KMS-11 (cell line): ENCODE measurements around the gene SKI.
"Not testable (repeated sequence)": the region's sequence is repeated elsewhere in the genome, so short reads cannot be mapped to it uniquely, and the experiment has no call there.

Source experiments
- H2AFZ ChIP-seq: fragments of 200-600 bp; sonication (generic); 2 replicates; pipeline ENCODE4 v1.6.1; 2016; ENCODE audit warnings: antibody characterized with exemption, mixed run types, low read depth
- H3K27ac ChIP-seq: fragments of 200-600 bp; sonication (generic); 2 replicates; pipeline ENCODE4 v1.6.1; 2016; ENCODE audit warnings: mild to moderate bottlenecking, mixed run types
- H3K27me3 ChIP-seq: fragments of 200-600 bp; sonication (generic); 2 replicates; pipeline ENCODE4 v1.6.1; 2017; ENCODE audit warnings: mild to moderate bottlenecking, low read depth, mixed run types, moderate library complexity; ENCODE audit not compliant: insufficient read depth
- H3K36me3 ChIP-seq: fragments of 200-600 bp; sonication (generic); 2 replicates; pipeline ENCODE4 v1.6.1; 2017; ENCODE audit warnings: mild to moderate bottlenecking, mixed run types; ENCODE audit not compliant: insufficient read depth
- H3K4me1 ChIP-seq: fragments of 200-600 bp; sonication (generic); 2 replicates; pipeline ENCODE4 v1.6.1; 2016; ENCODE audit warnings: mild to moderate bottlenecking, low read depth, mixed run types; ENCODE audit not compliant: poor library complexity, severe bottlenecking
- H3K4me2 ChIP-seq: fragments of 200-600 bp; sonication (generic); 2 replicates; pipeline ENCODE4 v1.7.0; 2016; ENCODE audit warnings: mild to moderate bottlenecking, mixed run types
- H3K4me3 ChIP-seq: fragments of 200-600 bp; sonication (generic); IDR thresholded peaks from 2 replicates; pipeline ENCODE4 v1.6.1; 2017; ENCODE audit warnings: low read depth, low read length, mixed read lengths; ENCODE audit not compliant: insufficient read depth
- H3K79me2 ChIP-seq: fragments of 200-600 bp; sonication (generic); 2 replicates; pipeline ENCODE4 v1.6.1; 2016; ENCODE audit warnings: low read depth, mixed run types; ENCODE audit not compliant: insufficient read depth
- H3K9ac ChIP-seq: fragments of 200-600 bp; sonication (generic); 2 replicates; pipeline ENCODE4 v1.6.1; 2016; ENCODE audit warnings: mild to moderate bottlenecking, mixed run types
- H4K20me1 ChIP-seq: fragments of 200-600 bp; sonication (generic); 2 replicates; pipeline ENCODE4 v1.6.1; 2016; ENCODE audit warnings: mild to moderate bottlenecking, mixed run types; ENCODE audit not compliant: insufficient read depth
- CTCF ChIP-seq: fragments of 200-600 bp; sonication (generic); conservative IDR thresholded peaks from 2 replicates; pipeline ENCODE4 v1.6.1; 2017; ENCODE audit warnings: low read depth, mild to moderate bottlenecking, antibody characterized with exemption, low read length, moderate library complexity, mixed read lengths

SKI gene

DNA sequence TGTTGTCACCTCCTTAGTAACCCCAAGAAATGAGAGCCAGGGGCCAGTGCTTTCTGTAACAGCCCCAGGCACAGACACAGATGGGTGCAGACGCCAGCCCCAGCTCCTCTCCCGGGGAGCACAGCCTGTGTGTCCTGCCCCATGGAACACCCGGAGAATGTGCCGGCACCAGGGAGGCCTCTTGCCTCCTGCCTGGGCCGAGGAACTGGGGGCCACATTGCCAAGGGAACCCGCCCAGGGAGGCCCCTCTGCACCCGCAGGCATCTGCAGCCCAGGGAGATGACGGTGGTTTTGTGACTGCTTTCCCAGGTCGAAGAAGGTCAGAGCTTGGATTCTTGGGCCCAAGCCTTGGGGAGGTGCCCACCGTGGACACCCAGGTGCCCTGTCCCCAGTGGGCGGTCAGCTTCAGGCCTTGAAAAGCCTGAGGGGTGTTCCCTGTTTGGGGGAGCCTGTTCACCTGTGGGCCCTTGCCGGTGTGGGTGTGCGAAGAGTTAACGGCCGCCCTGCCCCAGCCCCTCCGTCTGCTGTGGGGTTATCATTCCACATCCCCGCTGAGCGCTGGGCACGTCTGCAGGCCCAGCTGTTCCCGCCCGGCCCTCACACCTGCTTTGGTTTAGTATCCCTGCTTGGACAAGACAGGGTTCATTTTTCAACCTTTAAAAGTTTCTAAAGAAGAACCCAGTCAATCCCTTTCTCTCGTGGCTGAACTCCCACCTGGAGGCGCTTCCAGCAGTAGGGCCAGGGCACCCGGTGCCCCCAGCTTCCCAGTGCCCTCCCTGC, 100.7 kb downstream of the SKI start:
- Histone ChIP-seq H3K27ac (no peak overlapping the region), H4K20me1 (no peaks in the 10 kb centered on the region), H3K4me1 (no peaks in the 10 kb centered on the region), H2AFZ (no peak overlapping the region), H3K4me3 (no peak overlapping the region), H3K79me2 (no peaks in the 10 kb centered on the region), H3K9ac (no peak overlapping the region), H3K27me3 (peaks cover 90% of the 10 kb centered on the region), H3K36me3 (no peaks in the 10 kb centered on the region), H3K4me2 (no peak overlapping the region)
- TF ChIP-seq CTCF: no peak

DNA sequence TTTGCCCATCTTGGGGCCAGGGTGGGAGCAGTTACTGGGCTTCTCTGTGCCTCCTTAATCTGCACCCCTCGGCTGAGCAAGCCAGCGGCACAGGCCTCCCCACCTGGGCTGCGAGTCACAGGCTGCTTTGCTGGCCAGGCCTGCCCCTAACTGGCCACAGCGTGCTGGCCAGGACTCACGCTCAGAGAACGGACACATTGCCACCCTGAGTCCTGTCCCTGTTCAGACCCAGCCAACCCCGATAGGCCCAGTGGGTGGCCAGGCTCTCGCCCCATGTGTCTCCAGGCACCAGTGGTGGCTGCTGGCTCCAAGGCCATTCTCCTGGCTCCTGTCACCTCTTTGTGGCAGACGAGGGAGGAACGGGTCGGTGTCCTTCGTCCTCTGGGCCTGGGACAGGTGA, 101.9 kb downstream of the SKI start:
- H3K27me3 ChIP-seq: peaks cover 93% of the 10 kb centered on the region
- no peak overlapping the region for H3K9ac ChIP-seq
- H3K79me2 ChIP-seq: no peaks in the 10 kb centered on the region
- no peaks in the 10 kb centered on the region for H3K36me3 ChIP-seq
- H3K4me3 ChIP-seq: no peak overlapping the region
- no peak overlapping the region for H2AFZ ChIP-seq
- H3K4me2 ChIP-seq: no peak overlapping the region
- TF ChIP-seq CTCF: no peak
- H3K27ac ChIP-seq: no peak overlapping the region
- no peaks in the 10 kb centered on the region for H4K20me1 ChIP-seq
- H3K4me1 ChIP-seq: no peaks in the 10 kb centered on the region

DNA sequence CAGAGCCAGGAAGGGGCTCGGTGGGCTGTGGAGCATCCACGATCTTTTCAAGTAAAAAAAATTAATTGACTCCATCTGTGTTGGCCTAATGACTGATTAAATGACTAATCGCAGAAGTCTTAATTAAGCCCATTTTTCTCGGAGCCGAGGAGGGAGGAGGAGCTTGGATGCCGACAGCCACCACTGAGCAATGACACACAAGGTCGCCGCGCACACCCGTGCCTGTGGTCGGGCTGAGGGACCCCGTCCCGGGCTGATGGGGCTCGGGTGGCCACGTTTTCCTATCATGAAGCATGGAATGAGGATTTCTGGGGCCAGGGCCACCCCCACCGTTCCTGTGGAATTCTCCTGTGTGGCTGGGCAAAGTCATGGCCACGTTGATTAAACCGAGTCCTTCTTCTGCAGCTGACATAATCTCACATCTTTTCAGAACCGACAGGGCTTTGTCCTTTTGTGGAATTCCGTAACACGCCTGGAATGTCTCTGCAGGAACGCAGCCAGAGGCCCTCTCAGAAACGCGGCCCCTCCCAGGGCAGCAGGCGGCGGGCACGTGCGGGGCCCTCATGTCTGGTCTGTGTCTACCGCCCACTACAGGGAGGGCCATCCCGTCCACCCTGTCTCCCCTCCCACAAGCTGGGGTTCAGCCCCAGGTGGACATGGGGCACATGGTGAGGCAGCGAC, 102.5 kb downstream of the SKI start:
- Histone ChIP-seq H3K4me2 (no peak overlapping the region), H3K4me3 (no peak overlapping the region), H3K4me1 (no peaks in the 10 kb centered on the region), H3K27me3 (peaks cover 94% of the 10 kb centered on the region), H3K79me2 (no peaks in the 10 kb centered on the region), H2AFZ (no peak overlapping the region), H3K9ac (no peak overlapping the region), H3K36me3 (no peaks in the 10 kb centered on the region), H4K20me1 (no peaks in the 10 kb centered on the region), H3K27ac (no peak overlapping the region)
- TF ChIP-seq CTCF: no peak

- Histone ChIP-seq H4K20me1 (no peaks in the 10 kb centered on the region), H3K79me2 (no peaks in the 10 kb centered on the region), H2AFZ (no peak overlapping the region), H3K4me1 (no peaks in the 10 kb centered on the region), H3K36me3 (no peaks in the 10 kb centered on the region), H3K27ac (no peak overlapping the region), H3K9ac (no peak overlapping the region), H3K27me3 (peaks cover 93% of the 10 kb centered on the region), H3K4me3 (no peak overlapping the region), H3K4me2 (no peak overlapping the region)
- no peak for TF ChIP-seq CTCF
Observed at GRCh38 chr1:2331200-2331544, 103.1 kb downstream of the SKI start.

- not testable (repeated sequence) for H3K27ac ChIP-seq, H4K20me1 ChIP-seq, H3K36me3 ChIP-seq, H2AFZ ChIP-seq, H3K4me2 ChIP-seq, H3K4me3 ChIP-seq, H3K9ac ChIP-seq, H3K4me1 ChIP-seq, H3K79me2 ChIP-seq
- peaks cover 93% of the 10 kb centered on the region for H3K27me3 ChIP-seq
Observed at GRCh38 chr1:2331580-2331979, 103.5 kb downstream of the SKI start.
